Mucosa of gallbladder (tissue), 1 donor: ENCODE data around the gene SVIL. TPM values are rescaled to one million over a fixed set of nuclear protein-coding genes. Genes with fewer than 3 reads are reported as not detected.
"Not testable (repeated sequence)": the region's sequence is repeated elsewhere in the genome, so short reads cannot be mapped to it uniquely, and the experiment has no call there.

Experiments
- DNase-seq: peaks from one replicate; pipeline ENCODE4 v3.0.0-alpha.2; 2020; ENCODE audit warnings: low spot score
- total RNA-seq: library from RNA; stranded (reverse); gene quantifications from one replicate; pipeline ENCODE4 v1.2.1, GENCODE V29; 2021
- donor health status: DM: no; HTN: no; CAD: no.

Gene SVIL
- total RNA-seq, 1 donor from 2014 or later, result 284 TPM

DNA sequence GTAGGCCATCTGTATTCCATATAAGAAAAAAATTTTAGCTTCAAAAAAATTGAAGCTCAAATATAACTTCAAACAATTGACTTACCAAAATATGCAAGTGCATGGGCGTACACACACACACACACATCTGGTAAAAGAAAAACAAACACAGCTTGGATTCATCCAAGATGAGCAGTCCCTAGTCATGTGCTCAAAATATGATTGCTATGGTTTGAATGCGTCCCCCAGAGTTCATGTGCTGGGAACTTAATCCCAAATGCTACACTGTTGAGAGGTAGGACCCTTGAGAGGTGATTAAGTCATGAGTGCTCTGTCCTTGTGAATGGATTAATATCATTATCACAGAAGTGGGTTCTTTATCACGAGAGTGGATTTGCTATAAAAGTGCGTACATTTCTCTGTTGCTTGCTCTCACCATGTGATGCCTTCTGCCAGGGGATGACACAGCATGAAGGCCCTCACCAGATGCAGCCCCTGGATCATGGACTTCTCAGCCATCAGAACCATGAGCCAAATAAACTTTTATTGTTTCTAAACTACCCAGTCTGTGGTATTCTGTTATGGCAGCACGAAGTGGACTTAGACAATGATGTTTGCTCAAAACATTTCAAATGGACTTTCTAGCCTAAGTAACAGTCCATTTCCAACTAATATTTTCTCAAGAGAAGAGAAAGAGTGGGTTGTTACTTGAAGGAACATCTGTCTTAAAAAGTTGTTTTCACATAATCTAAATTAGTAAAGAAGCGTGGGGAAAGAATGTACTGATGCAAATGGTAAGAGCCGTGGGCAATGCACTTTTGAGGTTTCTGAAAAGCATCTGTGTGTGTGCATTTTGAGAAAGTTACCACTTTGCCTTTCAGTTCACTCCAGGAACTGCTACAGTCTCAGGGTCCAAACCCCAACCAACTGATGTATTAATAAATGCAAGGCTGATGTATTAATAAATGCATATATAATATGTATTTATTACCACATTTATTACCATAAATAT lies 15.1 kb upstream of the SVIL start:
- DNase-seq, result no peak

DNA sequence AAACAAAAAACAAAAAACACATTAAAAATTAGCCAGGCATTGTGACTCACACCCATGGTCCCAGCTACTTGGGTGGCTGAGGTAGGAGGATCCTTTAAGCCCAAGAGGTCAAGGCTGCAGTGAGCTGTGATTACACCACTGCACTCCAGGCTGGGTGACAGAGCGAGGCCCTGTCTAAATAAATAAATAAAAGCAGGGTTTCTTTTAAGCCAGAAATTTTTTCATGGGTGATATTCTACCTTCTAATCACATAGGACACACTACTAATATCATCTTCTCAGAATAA lies 14.2 kb upstream of the SVIL start:
- no peak for DNase-seq

DNA sequence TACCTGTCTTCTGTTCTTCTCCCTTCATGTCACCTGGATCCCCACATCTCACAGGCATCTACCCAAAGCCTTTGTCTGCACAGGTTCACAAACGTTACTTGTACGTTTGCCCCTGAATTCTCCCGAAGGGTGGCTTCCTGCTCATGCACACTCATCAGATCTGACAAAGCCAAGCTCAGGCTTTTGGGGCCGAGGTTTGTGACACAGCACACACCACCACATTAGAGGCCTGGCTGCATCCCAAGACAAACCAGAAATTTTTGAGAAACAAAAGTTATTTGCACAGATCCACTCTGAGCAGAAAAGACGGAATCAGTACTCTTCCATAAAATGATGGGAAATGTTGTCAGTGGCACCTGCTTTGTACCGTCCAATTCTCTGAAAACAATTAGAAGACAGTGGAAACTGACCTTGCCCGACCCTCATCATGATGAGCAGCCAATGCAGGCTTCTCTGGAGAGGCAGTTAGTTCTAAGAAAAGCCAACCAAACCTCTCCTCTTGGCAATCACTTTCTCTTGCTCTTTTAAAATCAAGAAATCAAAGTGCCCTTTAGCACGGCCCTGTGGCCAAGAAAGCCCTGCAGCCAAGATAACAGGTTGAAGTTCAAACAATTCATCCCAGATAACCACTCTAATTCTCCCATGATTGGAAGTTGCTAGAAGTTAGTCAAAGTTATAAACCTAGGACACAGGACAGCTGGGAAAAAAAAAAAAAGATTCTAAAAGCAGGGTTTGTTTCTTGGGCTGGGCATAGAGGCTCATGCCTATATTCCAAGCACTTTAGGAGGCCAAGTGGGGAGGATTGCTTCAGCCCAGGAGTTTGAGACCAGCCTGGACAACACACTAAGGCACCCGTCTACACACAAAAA lies 13.6 kb upstream of the SVIL start:
- no peak for DNase-seq

DNA sequence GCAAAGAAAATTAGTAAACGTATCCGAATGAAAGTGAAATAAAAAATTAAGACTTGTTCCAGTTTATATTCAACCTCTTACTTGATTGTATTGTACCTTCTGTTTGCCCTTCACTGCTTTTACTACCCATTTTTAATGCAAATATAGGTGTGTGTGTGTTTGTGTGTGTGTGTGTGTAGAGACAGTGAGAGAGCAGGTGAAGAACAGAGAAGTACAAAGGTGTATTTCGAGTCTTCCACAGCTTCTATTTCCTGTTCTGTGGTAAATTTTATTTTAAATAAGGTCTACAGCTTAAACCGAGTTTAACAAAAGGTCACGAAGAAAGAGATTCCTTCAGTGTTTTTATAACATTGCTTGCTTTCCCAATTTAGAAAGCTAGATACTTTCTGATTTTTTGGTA lies 12.7 kb upstream of the SVIL start:
- no peak for DNase-seq

DNA sequence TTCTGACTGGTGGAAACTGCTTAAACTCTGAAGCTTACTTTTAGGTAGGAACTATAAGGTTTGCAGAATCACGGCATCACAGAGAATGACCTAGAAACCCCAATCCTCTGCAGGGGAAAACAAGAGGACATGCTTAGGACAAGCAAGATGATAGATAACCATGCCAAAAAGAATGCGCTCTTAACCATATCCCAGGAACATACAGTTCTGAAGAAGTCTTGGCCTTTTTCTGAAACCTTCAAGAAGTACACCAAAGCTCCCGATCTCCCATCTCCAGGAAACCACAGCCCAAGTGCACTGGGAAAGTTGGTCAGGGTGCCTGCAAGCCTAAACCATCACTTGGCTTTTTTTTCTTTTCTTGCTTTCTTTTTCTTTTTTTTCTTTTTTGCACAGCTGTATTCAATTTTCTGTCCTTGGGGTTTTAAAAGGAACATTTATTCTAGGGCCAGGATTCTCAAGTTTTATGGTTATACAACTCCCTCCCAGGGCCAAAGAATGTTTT lies 12.2 kb upstream of the SVIL start:
- DNase-seq, result no peak

DNA sequence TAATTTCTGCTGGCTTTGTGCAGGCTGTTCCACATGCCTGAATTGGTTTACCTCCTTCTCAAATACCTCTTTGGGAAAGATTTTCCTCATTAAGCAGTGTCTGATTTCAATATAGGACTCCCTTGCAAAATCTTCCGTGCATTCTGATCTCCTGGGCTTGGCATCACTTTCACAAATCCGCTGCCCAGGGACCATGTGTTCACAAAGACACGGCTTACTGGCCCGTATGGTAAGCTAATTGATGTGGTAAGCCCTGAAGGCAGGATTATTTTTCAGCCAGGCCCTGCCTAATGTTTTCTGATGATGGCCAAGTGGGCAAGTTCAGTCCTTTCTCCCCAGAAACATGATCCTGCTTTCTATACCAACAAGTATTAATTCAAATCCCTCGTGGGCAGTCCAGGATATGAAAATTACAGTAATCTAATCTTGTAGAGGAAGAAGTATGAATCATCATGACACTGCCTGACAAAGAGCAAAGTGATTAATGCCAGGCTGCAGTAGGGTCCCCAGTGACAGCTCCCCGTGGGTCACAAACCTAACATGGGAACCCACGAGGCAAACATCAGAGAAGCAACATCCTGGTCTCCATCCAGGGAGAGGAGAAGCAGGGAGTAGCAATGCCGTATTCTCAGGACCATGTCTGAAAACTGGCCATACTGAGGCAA lies 11.6 kb upstream of the SVIL start:
- no peak for DNase-seq

DNA sequence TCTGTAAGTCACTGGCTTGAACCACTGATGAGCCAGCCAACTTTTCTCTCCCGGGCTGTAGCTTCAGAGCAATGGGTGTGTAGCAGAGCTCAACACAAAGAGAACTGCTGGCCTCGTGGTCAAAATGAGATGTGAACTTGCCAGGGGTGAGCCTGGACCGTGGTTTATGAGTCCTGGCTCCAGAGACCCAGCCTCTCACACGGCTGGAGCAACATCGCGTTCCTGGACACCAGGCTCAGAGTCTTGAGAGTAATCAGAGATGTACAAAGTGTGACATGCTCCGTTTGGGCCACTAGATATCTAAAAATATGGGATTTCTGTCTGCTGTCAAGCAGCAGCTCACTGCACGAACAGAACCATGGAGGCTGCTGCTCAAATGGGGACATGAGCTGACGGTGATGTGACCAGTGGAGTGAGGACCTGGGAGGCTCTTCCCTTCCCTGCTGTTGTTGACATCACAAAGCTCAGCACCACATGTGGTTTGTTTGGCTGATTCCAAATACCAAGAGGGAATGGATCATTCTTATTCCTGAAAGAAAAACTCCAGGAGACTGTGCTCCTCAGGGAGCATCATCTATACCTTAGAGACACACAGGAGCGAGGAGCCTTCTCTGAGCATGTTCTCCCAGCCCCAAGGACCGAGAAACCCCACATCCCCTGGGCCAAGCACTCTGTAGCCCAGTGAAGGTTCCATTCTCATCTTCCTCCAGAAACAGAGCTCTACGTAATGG lies 9.2 kb upstream of the SVIL start:
- no peak for DNase-seq

DNA sequence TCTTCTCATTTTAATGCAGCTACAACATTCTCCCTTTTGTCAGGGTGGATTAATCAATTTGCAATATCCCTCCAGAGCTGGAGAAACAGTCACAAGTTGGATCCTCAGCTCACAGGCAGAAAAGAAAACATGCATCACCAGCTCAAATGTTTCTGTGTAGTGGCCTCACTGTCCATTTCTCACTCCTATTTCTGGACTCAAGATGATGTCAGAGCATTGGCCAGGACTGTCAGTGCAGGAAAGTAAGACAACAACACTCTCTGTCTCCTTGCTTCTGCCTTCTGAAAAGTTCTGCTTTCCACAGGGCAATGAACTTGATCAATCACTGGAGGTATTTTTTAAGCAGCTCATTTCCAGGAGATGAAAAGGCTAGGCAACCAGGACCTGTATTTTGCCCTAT lies 8.2 kb upstream of the SVIL start:
- no peak for DNase-seq

DNA sequence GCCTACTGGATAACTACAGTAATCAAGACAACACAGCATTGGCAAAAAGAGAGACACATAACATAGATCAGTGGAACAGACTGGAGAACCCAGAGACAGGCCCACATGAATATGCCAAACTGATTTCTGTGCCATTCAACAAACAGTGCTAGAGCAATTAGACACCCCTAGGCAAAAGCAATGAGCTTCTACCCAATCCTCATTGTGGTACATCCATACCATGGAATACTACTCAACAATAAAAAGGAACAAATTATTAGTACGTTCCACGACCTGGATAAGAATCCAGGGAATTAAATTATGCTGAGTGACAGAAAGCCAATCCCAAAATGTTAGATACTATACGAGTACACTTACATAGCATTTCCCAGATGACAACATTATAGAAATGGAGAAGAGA lies 2.8 kb upstream of the SVIL start:
- DNase-seq, result no peak

DNA sequence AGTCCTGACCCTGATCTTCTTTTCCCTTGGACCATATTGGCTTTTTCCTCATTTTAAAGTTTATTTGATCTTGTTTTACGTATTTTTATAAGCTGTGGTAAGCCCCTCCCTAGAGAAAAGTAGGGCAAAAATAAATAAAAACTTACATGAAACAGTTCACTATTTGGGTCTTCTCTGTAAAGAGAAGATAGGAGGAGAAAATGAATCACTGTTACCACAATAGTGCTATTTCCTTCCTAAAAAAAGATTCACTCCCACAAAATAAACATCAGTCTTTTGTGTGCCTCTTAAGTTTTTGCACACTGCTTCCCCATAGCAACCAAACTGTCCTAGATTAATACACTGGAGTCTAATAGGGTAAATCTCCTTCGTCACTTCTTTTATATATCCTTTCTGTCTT lies 1.4 kb upstream of the SVIL start:
- no peak for DNase-seq

DNA sequence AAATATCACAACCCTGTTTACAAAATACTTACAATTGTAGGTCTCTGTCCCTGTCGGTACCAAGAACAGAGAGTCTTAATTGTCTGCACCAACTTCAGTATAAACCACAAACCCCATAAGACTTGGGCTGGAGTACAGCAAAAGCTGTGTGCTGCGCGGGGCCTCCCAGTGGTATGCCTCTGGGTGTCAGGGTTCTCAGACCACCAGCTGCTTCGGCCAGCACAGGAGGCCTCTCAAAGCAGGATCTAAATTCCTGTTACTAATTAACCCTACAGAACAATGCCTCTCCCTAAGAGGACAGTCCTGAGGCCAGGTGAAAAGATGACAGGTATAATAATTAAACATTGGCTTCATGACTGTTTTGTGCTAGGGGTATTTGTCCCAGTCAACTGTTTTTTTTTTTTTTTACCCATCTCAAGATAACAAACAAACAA lies 957 bp upstream of the SVIL start:
- no peak for DNase-seq

DNA sequence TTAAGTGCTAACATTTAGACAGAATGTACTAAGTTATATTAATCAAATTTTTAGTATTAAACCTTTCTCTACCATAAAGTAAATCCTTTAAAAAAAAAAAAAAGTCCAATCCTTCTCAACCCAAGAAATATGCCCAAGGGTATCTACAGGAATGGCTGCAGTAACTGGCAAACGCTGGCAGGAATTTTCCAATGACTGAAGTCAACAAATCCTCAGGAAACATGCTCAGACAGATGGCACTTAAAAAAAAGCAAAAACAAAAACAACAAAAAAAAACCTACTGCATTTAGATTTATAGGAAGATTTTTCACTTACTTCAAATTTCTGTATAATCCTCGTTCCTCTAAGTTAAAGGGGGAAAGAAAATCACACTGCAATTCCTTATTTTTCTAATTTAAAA lies 666 bp downstream of the SVIL start:
- DNase-seq, result no peak

DNA sequence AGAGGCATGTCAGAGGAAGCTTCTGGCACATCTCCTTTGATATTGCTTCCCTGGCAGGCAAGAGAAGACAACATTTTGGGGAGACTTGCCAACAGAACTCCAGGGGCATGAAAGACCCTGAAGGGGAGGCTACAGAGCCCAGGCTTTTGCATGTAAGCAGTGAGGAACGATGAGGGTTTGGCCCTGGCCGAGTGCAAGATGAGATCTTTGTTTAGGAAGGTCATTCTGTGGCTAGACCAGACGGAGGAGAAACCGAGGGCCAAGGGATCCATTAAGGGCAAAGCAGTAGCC lies 3.8 kb downstream of the SVIL start:
- no peak for DNase-seq

DNA sequence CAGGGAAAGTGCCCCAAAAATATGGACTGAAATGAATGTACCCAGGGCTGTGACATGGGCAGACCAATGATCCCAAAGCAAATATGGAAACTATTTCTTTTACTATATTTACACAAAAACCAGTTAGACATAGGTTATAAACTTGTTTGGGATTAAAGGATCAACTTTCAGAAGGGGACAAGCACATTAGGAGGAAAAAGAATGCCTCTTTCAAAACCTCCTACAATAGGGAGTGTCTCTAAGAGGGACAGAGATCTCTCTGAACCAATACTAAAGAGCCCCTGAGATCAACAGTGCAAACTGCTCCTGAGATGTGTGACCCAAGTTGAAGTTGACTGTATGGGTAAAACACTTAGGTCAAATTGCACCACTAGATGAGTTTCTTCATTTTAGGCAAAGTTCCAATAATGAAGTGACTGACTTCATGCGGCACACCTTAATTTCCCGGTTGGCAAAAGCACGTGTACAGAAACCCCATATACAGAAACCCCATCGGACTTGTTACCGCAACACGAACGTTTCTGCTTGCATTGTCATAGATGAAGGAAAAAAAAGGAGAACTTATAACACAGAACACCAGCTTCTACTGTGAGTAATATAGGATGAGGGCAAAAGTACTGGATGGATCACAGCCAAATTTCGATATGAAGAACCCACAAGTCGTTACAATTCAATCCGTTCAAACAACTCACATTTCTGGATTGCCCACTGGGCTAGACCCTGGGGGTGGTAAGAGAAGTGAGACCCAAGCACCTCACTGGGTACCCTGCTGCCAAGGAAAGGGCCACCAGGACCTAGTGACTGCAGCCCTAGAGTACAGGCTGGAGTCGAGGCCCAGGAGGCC lies 4.3 kb downstream of the SVIL start:
- DNase-seq, result no peak

DNA sequence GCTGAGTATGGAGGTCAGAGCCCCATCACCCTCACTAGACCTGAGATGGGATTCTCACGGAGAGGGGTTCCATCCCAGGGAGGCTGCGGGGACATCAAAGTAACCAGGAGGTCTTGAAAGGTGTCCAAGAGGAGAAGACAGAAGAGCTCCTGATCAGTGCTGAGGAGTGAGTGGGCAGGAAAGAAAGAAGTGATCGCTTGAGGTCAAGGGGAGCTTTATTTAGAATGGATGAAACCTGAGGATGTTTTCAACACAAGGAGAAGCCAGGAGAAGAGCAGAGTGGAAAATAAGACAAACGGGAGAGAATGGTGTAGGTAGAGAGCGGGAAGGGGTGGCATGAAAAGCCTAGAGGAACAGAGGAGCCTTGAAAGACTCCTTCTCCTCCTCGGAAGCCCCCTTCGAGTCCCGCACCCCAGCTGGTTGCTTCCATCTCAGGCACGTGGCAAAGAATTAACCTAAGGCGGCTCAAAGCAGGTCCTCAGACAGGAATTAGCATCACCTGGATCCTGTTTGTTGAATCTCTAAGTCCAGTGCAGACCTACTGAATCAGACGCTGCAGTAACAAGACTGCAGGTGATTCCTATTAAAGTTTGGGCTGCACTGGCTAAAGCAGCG lies 5.8 kb downstream of the SVIL start:
- DNase-seq, result no peak

DNA sequence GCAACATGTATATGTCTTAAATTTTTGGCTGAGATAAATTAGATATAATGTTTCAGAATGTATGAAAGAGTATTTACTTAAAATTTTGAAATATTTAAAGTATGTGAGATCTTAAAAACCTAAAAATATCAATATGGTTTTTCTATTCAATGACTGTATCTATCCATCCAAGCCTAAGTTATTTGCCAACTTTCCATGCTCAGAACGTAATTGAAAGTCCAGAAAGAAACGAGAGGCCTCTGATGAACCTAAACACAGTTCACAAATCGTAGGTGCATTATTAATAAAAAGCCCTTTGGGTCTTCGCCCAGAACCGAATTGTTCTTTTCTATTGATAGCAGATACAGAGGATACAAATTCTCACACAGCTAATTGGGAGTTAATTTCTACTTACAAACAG lies 6.5 kb downstream of the SVIL start:
- no peak for DNase-seq

DNA sequence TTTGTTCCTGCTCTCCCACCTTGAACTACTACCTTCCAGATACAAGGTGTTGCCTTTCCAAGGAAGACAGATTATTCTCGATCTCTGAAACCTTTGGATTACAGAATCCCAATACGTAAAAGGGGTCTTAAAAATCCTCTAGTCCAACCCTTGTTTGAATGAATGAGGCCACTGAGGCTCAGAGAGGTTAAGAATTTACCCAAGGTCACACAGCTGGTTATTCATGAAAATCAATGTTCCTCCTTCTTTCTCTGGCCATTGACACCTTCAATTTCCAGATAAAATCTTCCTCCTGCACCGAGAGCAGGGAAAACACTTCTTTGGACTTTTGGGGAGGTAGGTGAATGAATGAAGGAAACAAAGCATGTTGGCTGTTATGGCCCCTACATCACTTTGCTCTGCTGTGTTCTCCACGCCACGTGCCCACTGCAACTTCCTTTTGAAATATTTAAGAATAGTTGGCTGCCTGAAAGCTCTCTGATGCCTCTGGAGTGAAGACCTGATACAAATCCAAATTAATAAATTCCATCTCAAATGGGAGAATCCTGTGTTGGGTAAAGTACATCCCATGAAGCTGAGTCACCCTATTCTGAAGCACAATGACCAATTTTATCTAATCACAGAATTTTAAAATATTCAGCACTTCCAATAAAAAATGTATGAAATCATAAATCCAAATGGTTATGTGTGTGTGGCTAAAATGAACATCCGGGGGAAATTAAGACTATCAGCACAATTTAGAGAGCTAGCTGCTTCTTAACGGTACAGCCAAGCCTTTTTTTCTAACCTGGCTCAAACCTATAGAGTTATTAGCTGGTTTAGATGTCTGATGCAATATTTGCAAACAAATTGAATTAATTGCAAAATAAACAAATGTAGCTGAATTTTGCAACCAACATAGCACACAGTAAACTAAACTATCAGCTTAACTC lies 7.3 kb downstream of the SVIL start:
- no peak for DNase-seq

DNA sequence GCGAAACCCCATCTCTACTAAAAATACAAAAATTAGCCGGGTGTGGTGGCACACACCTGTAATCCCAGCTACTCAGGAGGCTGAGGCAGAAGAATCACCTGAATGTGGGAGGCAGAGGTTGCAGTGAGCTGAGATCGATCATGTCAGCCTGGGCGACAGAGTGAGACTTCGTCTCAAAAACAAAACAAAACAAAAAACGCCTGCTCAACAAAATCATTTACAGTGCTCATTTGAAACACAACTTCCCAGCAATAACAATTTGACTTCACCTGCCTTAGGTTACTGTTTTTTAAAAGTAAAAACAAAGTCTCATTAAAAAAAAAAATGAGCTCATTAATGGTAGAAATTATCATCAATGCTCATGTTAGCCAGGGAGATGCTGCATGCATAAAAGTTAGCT lies 10.4 kb downstream of the SVIL start:
- DNase-seq, result not testable (repeated sequence)

DNA sequence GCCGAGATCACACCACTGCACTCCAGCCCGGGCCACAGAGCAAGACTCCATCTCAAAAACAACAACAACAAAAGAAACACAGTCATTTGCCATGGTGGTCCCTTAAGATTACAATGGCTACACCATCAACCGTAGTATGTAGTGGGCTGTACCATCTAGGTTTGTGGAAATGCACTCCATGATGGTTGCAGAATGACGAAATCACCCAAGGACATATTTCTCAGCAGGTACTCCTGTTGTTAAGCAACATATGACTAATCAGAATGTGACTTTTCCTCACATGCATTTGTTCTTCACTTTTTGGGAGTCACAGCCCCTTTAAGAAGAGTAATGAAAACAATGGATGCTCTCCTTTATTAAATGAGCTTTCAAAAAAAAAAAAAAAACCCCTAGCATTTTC lies 11.0 kb downstream of the SVIL start:
- no peak for DNase-seq
